Central memory CD8-positive, alpha-beta T cell (primary cell): ENCODE measurements around the gene HLA-E.
"Not testable (repeated sequence)": the region's sequence is repeated elsewhere in the genome, so short reads cannot be mapped to it uniquely, and the experiment has no call there.

Source experiments
- ATAC-seq: fragments of 150-1000 bp; cut with Tn5 transposase; replicated peaks from 2 replicates; pipeline ENCODE4 v1.10.0; 2022; ENCODE audit warnings: mild to moderate bottlenecking, moderate FRiP score, moderate number of reproducible peaks; ENCODE audit not compliant: poor library complexity, severe bottlenecking; ENCODE audit errors: extremely low read depth
- DNase-seq, 2 donors: peaks; one replicate each; pipeline ENCODE4 v3.0.0; 2021; ENCODE audit warnings: low spot score in 2 of 2
- H3K27ac Mint-ChIP-seq: one replicate; pipeline ENCODE4 v1.8.0; 2022; ENCODE audit warnings: low read depth, mild to moderate bottlenecking, moderate library complexity, mixed read lengths
- H3K27me3 Mint-ChIP-seq: one replicate; pipeline ENCODE4 v1.8.0; 2022; ENCODE audit warnings: mixed read lengths
- H3K36me3 Mint-ChIP-seq: one replicate; pipeline ENCODE4 v1.8.0; 2022; ENCODE audit warnings: mild to moderate bottlenecking, moderate library complexity, mixed read lengths; ENCODE audit not compliant: insufficient read depth
- H3K4me1 Mint-ChIP-seq: one replicate; pipeline ENCODE4 v1.8.0; 2022; ENCODE audit warnings: mixed read lengths
- H3K4me3 Mint-ChIP-seq: one replicate; pipeline ENCODE4 v1.8.0; 2022; ENCODE audit warnings: mild to moderate bottlenecking, moderate library complexity, mixed read lengths
- H3K9me3 Mint-ChIP-seq: one replicate; pipeline ENCODE4 v1.8.0; 2022; ENCODE audit warnings: mixed read lengths

Gene HLA-E

DNA sequence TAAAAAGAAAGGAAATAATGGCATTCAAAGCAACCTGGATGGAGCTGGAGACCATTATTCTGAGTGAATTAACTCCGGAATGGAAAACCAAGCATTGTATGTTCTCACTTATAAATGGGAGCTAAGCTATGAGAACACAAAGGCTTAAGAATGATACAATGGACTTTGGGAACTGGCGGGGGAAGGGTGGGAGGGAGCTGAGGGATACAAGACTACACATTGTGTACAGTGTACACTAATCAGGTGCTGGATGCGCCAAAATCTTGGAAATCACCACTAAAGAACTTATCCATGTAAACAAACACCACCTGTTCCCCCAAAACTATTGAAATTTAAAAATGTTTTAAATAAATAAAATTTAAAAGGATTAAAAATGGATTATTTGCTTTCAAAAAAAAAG is 4.1 kb upstream of the HLA-E start:
- H3K27me3 Mint-ChIP-seq, result peaks cover 20% of the 10 kb centered on the region
- peaks cover 25% of the 10 kb centered on the region for H3K36me3 Mint-ChIP-seq
- no peak overlapping the region for H3K27ac Mint-ChIP-seq
- no peaks in the 10 kb centered on the region for H3K9me3 Mint-ChIP-seq
- peaks cover 35% of the 10 kb centered on the region for H3K4me1 Mint-ChIP-seq
- no peak overlapping the region for H3K4me3 Mint-ChIP-seq
- DNase-seq (no peak), ATAC-seq (no peak)

- Mint-ChIP-seq H3K9me3 (no peaks in the 10 kb centered on the region), H3K27ac (no peak overlapping the region), H3K27me3 (no peaks in the 10 kb centered on the region), H3K4me1 (peaks cover 40% of the 10 kb centered on the region), H3K4me3 (no peak overlapping the region), H3K36me3 (peaks cover 45% of the 10 kb centered on the region)
- ATAC-seq (no peak), DNase-seq (no peak)
These were observed 1.4 kb upstream of the HLA-E start for GRCh38 chr6:30487926-30488325.

- Mint-ChIP-seq H3K4me3 (peak overlapping the region; percentile 99), H3K4me1 (peaks cover 43% of the 10 kb centered on the region), H3K27ac (peak overlapping the region; percentile 99), H3K36me3 (peaks cover 52% of the 10 kb centered on the region)
- not testable (repeated sequence) for H3K27me3 Mint-ChIP-seq, H3K9me3 Mint-ChIP-seq, ATAC-seq, DNase-seq
These were observed 620 bp upstream of the HLA-E start for GRCh38 chr6:30488697-30489080.

- DNase-seq (peak; percentile 61 to 70), ATAC-seq (peak; percentile 59)
- H3K27me3 Mint-ChIP-seq, result no peaks in the 10 kb centered on the region
- H3K4me1 Mint-ChIP-seq, result peaks cover 59% of the 10 kb centered on the region
- H3K4me3 Mint-ChIP-seq, result peak overlapping the region; percentile 99
- H3K9me3 Mint-ChIP-seq, result no peaks in the 10 kb centered on the region
- H3K36me3 Mint-ChIP-seq, result peaks cover 63% of the 10 kb centered on the region
- peak overlapping the region; percentile 99 for H3K27ac Mint-ChIP-seq
These were observed 942 bp downstream of the HLA-E start for GRCh38 chr6:30490026-30490876.

DNA sequence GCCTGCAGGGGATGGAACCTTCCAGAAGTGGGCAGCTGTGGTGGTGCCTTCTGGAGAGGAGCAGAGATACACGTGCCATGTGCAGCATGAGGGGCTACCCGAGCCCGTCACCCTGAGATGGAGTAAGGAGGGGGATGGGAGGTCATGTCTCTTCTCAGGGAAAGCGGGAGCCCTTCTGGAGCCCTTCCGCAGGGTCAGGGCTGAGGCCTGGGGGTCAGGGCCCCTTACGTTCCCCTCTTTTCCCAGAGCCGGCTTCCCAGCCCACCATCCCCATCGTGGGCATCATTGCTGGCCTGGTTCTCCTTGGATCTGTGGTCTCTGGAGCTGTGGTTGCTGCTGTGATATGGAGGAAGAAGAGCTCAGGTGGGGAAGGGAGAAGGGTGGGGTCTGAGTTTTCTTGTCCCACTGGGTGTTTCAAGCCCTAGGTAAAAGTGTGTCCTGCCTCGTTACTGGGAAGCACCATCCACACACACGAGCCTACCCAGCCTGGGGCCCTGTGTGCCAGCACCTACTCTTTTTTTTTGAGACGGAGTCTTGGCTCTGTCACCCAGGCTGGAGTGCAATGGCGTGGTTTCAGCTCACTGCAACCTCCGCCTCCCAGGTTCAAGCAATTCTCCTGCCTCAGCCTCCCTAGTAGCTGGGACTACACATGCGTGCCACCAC is 2.1 kb downstream of the HLA-E start:
- not testable (repeated sequence) for ATAC-seq, DNase-seq, H3K9me3 Mint-ChIP-seq, H3K27me3 Mint-ChIP-seq
- Mint-ChIP-seq H3K36me3 (peaks cover 69% of the 10 kb centered on the region), H3K27ac (peak overlapping the region; percentile 99), H3K4me3 (peak overlapping the region; percentile 99), H3K4me1 (peaks cover 70% of the 10 kb centered on the region)

DNA sequence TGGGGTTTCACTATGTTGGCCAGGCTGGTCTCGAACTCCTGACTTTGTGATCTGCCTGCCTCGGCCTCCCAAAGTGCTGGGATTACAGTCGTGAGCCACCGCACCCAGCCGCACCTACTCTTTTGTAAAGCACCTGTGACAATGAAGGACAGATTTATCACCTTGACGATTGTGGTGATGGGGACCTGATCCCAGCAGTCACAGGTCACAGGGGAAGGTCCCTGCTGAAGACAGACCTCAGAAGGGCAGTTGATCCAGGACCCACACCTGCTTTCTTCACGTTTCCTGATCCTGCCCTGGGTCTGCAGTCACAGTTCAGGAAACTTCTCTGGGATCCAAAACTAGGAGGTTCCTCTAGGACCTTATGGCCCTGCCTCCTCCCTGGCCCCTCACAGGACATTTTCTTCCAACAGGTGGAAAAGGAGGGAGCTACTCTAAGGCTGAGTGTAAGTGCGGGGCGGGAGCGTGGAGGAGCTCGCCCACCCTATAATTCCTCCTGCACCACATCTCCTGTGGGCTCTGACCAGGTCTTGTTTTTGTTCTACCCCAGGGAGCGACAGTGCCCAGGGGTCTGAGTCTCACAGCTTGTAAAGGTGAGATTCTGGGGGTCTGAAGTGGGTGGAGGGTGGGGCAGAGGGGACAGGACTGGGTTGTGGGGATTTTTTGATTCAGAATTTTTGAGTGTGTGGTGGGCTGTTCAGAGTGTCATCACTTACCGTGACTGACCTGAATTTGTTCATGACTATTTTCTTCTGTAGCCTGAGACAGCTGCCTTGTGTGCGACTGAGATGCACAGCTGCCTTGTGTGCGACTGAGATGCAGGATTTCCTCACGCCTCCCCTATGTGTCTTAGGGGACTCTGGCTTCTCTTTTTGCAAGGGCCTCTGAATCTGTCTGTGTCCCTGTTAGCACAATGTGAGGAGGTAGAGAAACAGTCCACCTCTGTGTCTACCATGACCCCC is 3.0 kb downstream of the HLA-E start:
- Mint-ChIP-seq H3K36me3 (peaks cover 69% of the 10 kb centered on the region), H3K4me3 (peak overlapping the region; percentile 99), H3K4me1 (peaks cover 79% of the 10 kb centered on the region), H3K9me3 (no peaks in the 10 kb centered on the region), H3K27me3 (no peaks in the 10 kb centered on the region), H3K27ac (peak overlapping the region; percentile 99)
- ATAC-seq (no peak), DNase-seq (no peak)

DNA sequence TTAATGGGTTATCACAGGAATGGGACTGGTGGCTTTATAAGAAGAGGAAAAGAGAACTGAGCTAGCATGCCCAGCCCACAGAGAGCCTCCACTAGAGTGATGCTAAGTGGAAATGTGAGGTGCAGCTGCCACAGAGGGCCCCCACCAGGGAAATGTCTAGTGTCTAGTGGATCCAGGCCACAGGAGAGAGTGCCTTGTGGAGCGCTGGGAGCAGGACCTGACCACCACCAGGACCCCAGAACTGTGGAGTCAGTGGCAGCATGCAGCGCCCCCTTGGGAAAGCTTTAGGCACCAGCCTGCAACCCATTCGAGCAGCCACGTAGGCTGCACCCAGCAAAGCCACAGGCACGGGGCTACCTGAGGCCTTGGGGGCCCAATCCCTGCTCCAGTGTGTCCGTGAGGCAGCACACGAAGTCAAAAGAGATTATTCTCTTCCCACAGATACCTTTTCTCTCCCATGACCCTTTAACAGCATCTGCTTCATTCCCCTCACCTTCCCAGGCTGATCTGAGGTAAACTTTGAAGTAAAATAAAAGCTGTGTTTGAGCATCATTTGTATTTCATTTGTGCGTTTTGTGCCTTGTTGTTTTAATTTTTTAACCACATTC is 4.4 kb downstream of the HLA-E start:
- H3K9me3 Mint-ChIP-seq, result no peaks in the 10 kb centered on the region
- H3K4me1 Mint-ChIP-seq, result peaks cover 82% of the 10 kb centered on the region
- peak; percentile 36 to 40 for DNase-seq
- H3K4me3 Mint-ChIP-seq, result peak overlapping the region; percentile 99
- no peaks in the 10 kb centered on the region for H3K27me3 Mint-ChIP-seq
- peak; percentile 7 for ATAC-seq
- H3K27ac Mint-ChIP-seq, result peak overlapping the region; percentile 99
- peaks cover 65% of the 10 kb centered on the region for H3K36me3 Mint-ChIP-seq

GRCh38 chr6:30494291-30494861 is 5.1 kb downstream of the HLA-E start:
- peak overlapping the region; percentile 99 for H3K27ac Mint-ChIP-seq
- no peak for ATAC-seq
- no peaks in the 10 kb centered on the region for H3K27me3 Mint-ChIP-seq
- H3K9me3 Mint-ChIP-seq, result no peaks in the 10 kb centered on the region
- H3K36me3 Mint-ChIP-seq, result peaks cover 61% of the 10 kb centered on the region
- H3K4me1 Mint-ChIP-seq, result peaks cover 76% of the 10 kb centered on the region
- H3K4me3 Mint-ChIP-seq, result peak overlapping the region; percentile 99
- DNase-seq, result no peak

GRCh38 chr6:30495060-30495459 is 5.8 kb downstream of the HLA-E start:
- peak overlapping the region; percentile 49 for H3K4me3 Mint-ChIP-seq
- DNase-seq, H3K9me3 Mint-ChIP-seq, ATAC-seq, H3K27me3 Mint-ChIP-seq: not testable (repeated sequence)
- peaks cover 74% of the 10 kb centered on the region for H3K4me1 Mint-ChIP-seq
- H3K36me3 Mint-ChIP-seq, result peaks cover 54% of the 10 kb centered on the region
- peak overlapping the region; percentile 99 for H3K27ac Mint-ChIP-seq

DNA sequence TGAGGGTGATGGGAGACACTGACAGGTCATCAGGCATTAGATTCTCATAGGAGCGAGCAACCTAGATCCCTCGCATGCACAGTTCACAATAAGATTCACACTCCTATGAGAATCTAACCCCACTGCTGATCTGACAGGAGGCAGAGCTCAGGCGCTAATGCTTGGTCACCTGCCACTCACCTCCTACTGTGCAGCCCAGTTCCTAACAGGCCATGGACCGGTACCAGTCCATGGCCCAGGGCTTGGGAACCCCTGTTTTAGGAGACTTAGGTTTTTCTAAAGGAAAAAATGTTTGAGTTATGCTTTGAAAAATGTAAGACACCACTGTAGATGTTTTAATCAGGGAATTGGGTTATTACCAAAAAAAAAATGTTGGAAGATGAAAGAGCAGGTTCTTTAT is 6.7 kb downstream of the HLA-E start:
- Mint-ChIP-seq H3K9me3 (no peaks in the 10 kb centered on the region), H3K4me1 (peaks cover 75% of the 10 kb centered on the region), H3K4me3 (no peak overlapping the region), H3K27ac (no peak overlapping the region), H3K27me3 (no peaks in the 10 kb centered on the region), H3K36me3 (peaks cover 47% of the 10 kb centered on the region)
- DNase-seq (no peak), ATAC-seq (no peak)

GRCh38 chr6:30497261-30497599 is 7.9 kb downstream of the HLA-E start:
- not testable (repeated sequence) for DNase-seq, H3K27ac Mint-ChIP-seq, H3K4me3 Mint-ChIP-seq, H3K27me3 Mint-ChIP-seq, ATAC-seq, H3K9me3 Mint-ChIP-seq
- H3K4me1 Mint-ChIP-seq, result peaks cover 66% of the 10 kb centered on the region
- peaks cover 35% of the 10 kb centered on the region for H3K36me3 Mint-ChIP-seq

GRCh38 chr6:30497714-30498113 is 8.4 kb downstream of the HLA-E start:
- DNase-seq (no peak), ATAC-seq (no peak)
- H3K36me3 Mint-ChIP-seq, result peaks cover 30% of the 10 kb centered on the region
- no peak overlapping the region for H3K27ac Mint-ChIP-seq
- no peaks in the 10 kb centered on the region for H3K9me3 Mint-ChIP-seq
- no peak overlapping the region for H3K4me3 Mint-ChIP-seq
- H3K4me1 Mint-ChIP-seq, result peaks cover 61% of the 10 kb centered on the region
- H3K27me3 Mint-ChIP-seq, result no peaks in the 10 kb centered on the region
